Measurements from ENCODE around the gene UBR4. TPM values are rescaled to one million over a fixed set of nuclear protein-coding genes. Genes with fewer than 3 reads are reported as not detected.

Gene UBR4
- total and polyA plus RNA-seq, 2 of the 8 experiments (the other 6 are each of a cell fraction or from before 2014, with no cell fraction given): 139 to 152 TPM

GRCh38 chr1:19133360-19133759 is 76.7 kb downstream of the UBR4 start:
- no peak for DNase-seq (ENCODE audit: low read depth in 1 of 2, low spot score in 2 of 2)
- Histone ChIP-seq H2BK20ac (ENCODE audit: low read length) (no peak overlapping the region), H3K4me1 (replicated peaks in 1 of 4; ENCODE audit: control insufficient read depth in 3 of 4, insufficient read depth in 4 of 4, low read length in 3 of 4) (no peaks in the 10 kb centered on the region), H2AFZ (ENCODE audit: low read length) (no peak overlapping the region), H3K23ac (ENCODE audit: insufficient read length) (no peak overlapping the region), H3K14ac (ENCODE audit: insufficient read length) (no peak overlapping the region), H3K79me1 (ENCODE audit: low read depth, low read length) (no peaks in the 10 kb centered on the region), H3K36me3 (ENCODE audit: control insufficient read depth in 2 of 4, insufficient read depth in 4 of 4, low read length in 3 of 4) (peaks cover 26 to 93% (median 68%) of the 10 kb centered on the region in 4 experiments), H4K5ac (ENCODE audit: insufficient read length, low read depth, low read length) (no peak overlapping the region), H3K4ac (replicated peaks; ENCODE audit: insufficient read length, low read depth, low read length) (no peak overlapping the region), H3K9me3 (ENCODE audit: insufficient read depth in 2 of 2, low read depth in 1 of 2, low read length in 1 of 2) (peaks cover 6 to 8% of the 10 kb centered on the region in 2 experiments; a peak in 3 of 4 replicates), H4K20me1 (replicated peaks in 1 of 2; ENCODE audit: control insufficient read depth in 1 of 2, insufficient read depth in 2 of 2, low read length in 2 of 2) (peaks cover 2% of the 10 kb centered on the region in 2 experiments), H2BK120ac (replicated peaks; ENCODE audit: low read depth, low read length) (no peak overlapping the region), H2BK12ac (ENCODE audit: low read depth, low read length) (no peak overlapping the region), H3K4me3 (ENCODE audit: extremely low read depth in 1 of 4, insufficient read depth in 2 of 4, low read depth in 3 of 4, low read length in 4 of 4) (no peak overlapping the region), H3K23me2 (ENCODE audit: low read depth, low read length) (no peaks in the 10 kb centered on the region), H4K91ac (replicated peaks; ENCODE audit: insufficient read length, low read length) (no peak overlapping the region), H2BK5ac (ENCODE audit: low read depth, low read length) (no peak overlapping the region), H3K27me3 (replicated peaks in 1 of 4; ENCODE audit: control insufficient read depth in 3 of 4, extremely low read depth in 1 of 4, insufficient read depth in 3 of 4, low read length in 3 of 4) (no peaks in the 10 kb centered on the region), H3K9ac (replicated peaks in 1 of 4; ENCODE audit: extremely low read depth in 1 of 4, low read depth in 3 of 4, low read length in 3 of 4) (no peak overlapping the region), H4K8ac (ENCODE audit: extremely low read depth, insufficient read depth, low read length) (no peak overlapping the region), H2AK5ac (ENCODE audit: low read depth, low read length) (no peak overlapping the region), H3K79me2 (ENCODE audit: control insufficient read depth in 1 of 2, insufficient read depth in 2 of 2, low read length in 2 of 2) (no peaks in the 10 kb centered on the region; a peak in 1 of 4 replicates), H3K27ac (ENCODE audit: low read depth, low read length) (no peak overlapping the region), H3K18ac (ENCODE audit: extremely low read depth, low read length) (no peak overlapping the region), H3K4me2 (ENCODE audit: insufficient read depth in 1 of 2, low read depth in 2 of 2, low read length in 2 of 2) (no peak overlapping the region), H3K56ac (replicated peaks; ENCODE audit: insufficient read length, low read depth, low read length) (no peak overlapping the region), H2BK15ac (ENCODE audit: low read length) (no peak overlapping the region)
- WGBS, 2 experiments (ENCODE audit: extremely low coverage in 1 of 2, insufficient coverage in 1 of 2, insufficient read length in 1 of 2, insufficient replicate concordance in 2 of 2, low coverage in 1 of 2, low lambda C conversion rate in 2 of 2, missing lambda C conversion rate in 1 of 2): 92 to 100% methylated on average over 1 to 2 of the region's 2 CpGs
- no peak for TF ChIP-seq CBX5 (IDR thresholded peaks at IDR 0.05; ENCODE audit: low read depth, low read length)
- TF ChIP-seq RAD21 (IDR thresholded peaks at IDR 0.05 in 1 of 2, conservative IDR thresholded peaks at IDR 0.05 in 1 of 2; ENCODE audit: low read depth in 2 of 2, low read length in 2 of 2): no peak
- no peak for TF ChIP-seq POLR2A (IDR thresholded peaks at IDR 0.05; ENCODE audit: control extremely low read depth in 1 of 2, low read depth in 2 of 2, low read length in 2 of 2)
- no peak for TF ChIP-seq ATF2 (IDR thresholded peaks at IDR 0.05; ENCODE audit: low read length)
- TF ChIP-seq TAF7 (optimal IDR thresholded peaks at IDR 0.05; ENCODE audit: borderline replicate concordance, low read depth, low read length): no peak
- no peak for TF ChIP-seq BCL11A (IDR thresholded peaks at IDR 0.05; ENCODE audit: low read depth in 2 of 2, low read length in 2 of 2)
- TF ChIP-seq SIX5 (IDR thresholded peaks at IDR 0.05; ENCODE audit: low read depth, low read length): no peak
- TF ChIP-seq SP2 (IDR thresholded peaks at IDR 0.05; ENCODE audit: low read length): no peak
- TF ChIP-seq BACH1 (IDR thresholded peaks at IDR 0.05; ENCODE audit: low read length): no peak
- no peak for TF ChIP-seq TAF1 (IDR thresholded peaks at IDR 0.05; ENCODE audit: low read depth, low read length)
- TF ChIP-seq GTF2F1 (IDR thresholded peaks at IDR 0.05; ENCODE audit: borderline replicate concordance, low read depth, low read length): no peak
- no peak for TF ChIP-seq FOSL1 (IDR thresholded peaks at IDR 0.05; ENCODE audit: insufficient read depth, low read depth, low read length)
- no peak for TF ChIP-seq CTBP2 (IDR thresholded peaks at IDR 0.05; ENCODE audit: borderline replicate concordance, insufficient read depth, insufficient read length, low read length)
- no peak for FAIRE-seq
- ChIA-PET CTCF (ENCODE audit: partially characterized antibody) (interaction anchor here (0.9 to 1.3 kb wide), 3 partner anchors 10 to 520 kb away, joined by 3 read pairs; no protein-coding TSS in a partner anchor), POLR2A (ENCODE audit: partially characterized antibody) (no interaction called here)
